ENCODE measurements around the gene DHRS7B. TPM values are rescaled to one million over a fixed set of nuclear protein-coding genes. Genes with fewer than 3 reads are reported as not detected.
A peak's percentile ranks its signal among the peaks of the same experiment; 100 is the strongest.

DHRS7B gene
- total and polyA plus RNA-seq, 4 donors: 19.4 to 55.6 (median 31.7) TPM

GRCh38 chr17:21199856-21200255 is 73.1 kb downstream of the DHRS7B start:
- Histone ChIP-seq H3K4me3 (no peak overlapping the region), H3K9ac (ENCODE audit: insufficient read depth in 1 of 2, low read length in 2 of 2) (no peak overlapping the region), H3K27me3 (ENCODE audit: control insufficient read depth in 3 of 3, insufficient read depth in 3 of 3, low read length in 2 of 3) (no peaks in the 10 kb centered on the region), H3K36me3 (ENCODE audit: control insufficient read depth in 4 of 4, insufficient read depth in 4 of 4, low read length in 4 of 4) (peaks cover 10 to 34% (median 16%) of the 10 kb centered on the region in 4 donors), H3K27ac (ENCODE audit: low read depth in 1 of 2, low read length in 1 of 2) (no peak overlapping the region), H3K4me1 (ENCODE audit: control insufficient read depth in 5 of 5, insufficient read depth in 5 of 5, low read length in 5 of 5) (peaks cover under 1 to 26% (median 5%) of the 10 kb centered on the region in 5 donors), H3K9me3 (ENCODE audit: control insufficient read depth in 4 of 4, insufficient read depth in 3 of 4, low read length in 3 of 4) (no peaks in the 10 kb centered on the region)
- TF ChIP-seq CTCF (IDR thresholded peaks at IDR 0.05; ENCODE audit: control extremely low read depth, extremely low read depth): no peak
- ATAC-seq (ENCODE audit: insufficient read depth, low FRiP score) (no peak), DNase-seq (no peak)
- WGBS, 2 donors: 81 to 84% methylated on average over 10 of the region's 10 CpGs

- TF ChIP-seq CTCF (IDR thresholded peaks at IDR 0.05; ENCODE audit: control extremely low read depth, extremely low read depth): no peak
- Histone ChIP-seq H3K36me3 (ENCODE audit: control insufficient read depth in 4 of 4, insufficient read depth in 4 of 4, low read length in 4 of 4) (peaks cover 10 to 34% (median 16%) of the 10 kb centered on the region in 4 donors), H3K4me1 (ENCODE audit: control insufficient read depth in 5 of 5, insufficient read depth in 5 of 5, low read length in 5 of 5) (peaks cover 0 to 17% (median 6%) of the 10 kb centered on the region in 5 donors), H3K9me3 (ENCODE audit: control insufficient read depth in 4 of 4, insufficient read depth in 3 of 4, low read length in 3 of 4) (no peaks in the 10 kb centered on the region), H3K27me3 (ENCODE audit: control insufficient read depth in 3 of 3, insufficient read depth in 3 of 3, low read length in 2 of 3) (no peaks in the 10 kb centered on the region), H3K27ac (ENCODE audit: low read depth in 1 of 2, low read length in 1 of 2) (no peak overlapping the region), H3K9ac (ENCODE audit: insufficient read depth in 1 of 2, low read length in 2 of 2) (no peak overlapping the region), H3K4me3 (no peak overlapping the region)
- no peak for DNase-seq
- 86 to 90% methylated on average over 15 of the region's 15 CpGs for WGBS, 2 donors
- no peak for ATAC-seq (ENCODE audit: insufficient read depth, low FRiP score)
Observed at GRCh38 chr17:21200590-21201297, 74.0 kb downstream of the DHRS7B start.

- 46 to 58% methylated on average over 5 of the region's 5 CpGs for whole genome bisulfite sequencing, 2 donors
- H3K4me3 ChIP-seq: no peak overlapping the region
- H3K27me3 ChIP-seq (ENCODE audit: control insufficient read depth in 3 of 3, insufficient read depth in 3 of 3, low read length in 2 of 3): no peaks in the 10 kb centered on the region
- H3K9ac ChIP-seq (ENCODE audit: insufficient read depth in 1 of 2, low read length in 2 of 2): no peak overlapping the region
- H3K36me3 ChIP-seq (ENCODE audit: control insufficient read depth in 4 of 4, insufficient read depth in 4 of 4, low read length in 4 of 4): peaks cover 11 to 34% (median 17%) of the 10 kb centered on the region in 4 donors
- H3K9me3 ChIP-seq (ENCODE audit: control insufficient read depth in 4 of 4, insufficient read depth in 3 of 4, low read length in 3 of 4): no peaks in the 10 kb centered on the region
- no peak overlapping the region for H3K27ac ChIP-seq (ENCODE audit: low read depth in 1 of 2, low read length in 1 of 2)
- TF ChIP-seq CTCF (IDR thresholded peaks at IDR 0.05; ENCODE audit: control extremely low read depth, extremely low read depth): no peak
- H3K4me1 ChIP-seq (ENCODE audit: control insufficient read depth in 5 of 5, insufficient read depth in 5 of 5, low read length in 5 of 5): peaks cover 0 to 14% (median 6%) of the 10 kb centered on the region in 5 donors
- no peak for ATAC-seq (ENCODE audit: insufficient read depth, low FRiP score)
- peak; percentile 24 to 53 (median 51) for DNase-seq
Observed at GRCh38 chr17:21201298-21201595, 74.5 kb downstream of the DHRS7B start.

GRCh38 chr17:21201874-21202273 is 75.1 kb downstream of the DHRS7B start:
- DNase-seq (no peak), ATAC-seq (ENCODE audit: insufficient read depth, low FRiP score) (no peak)
- peaks cover 0 to 14% (median 6%) of the 10 kb centered on the region in 5 donors for H3K4me1 ChIP-seq (ENCODE audit: control insufficient read depth in 5 of 5, insufficient read depth in 5 of 5, low read length in 5 of 5)
- H3K36me3 ChIP-seq (ENCODE audit: control insufficient read depth in 4 of 4, insufficient read depth in 4 of 4, low read length in 4 of 4): peaks cover 11 to 32% (median 19%) of the 10 kb centered on the region in 4 donors
- H3K27ac ChIP-seq (ENCODE audit: low read depth in 1 of 2, low read length in 1 of 2): no peak overlapping the region
- 90 to 92% methylated on average over 11 of the region's 11 CpGs for WGBS, 2 donors
- no peak overlapping the region for H3K9ac ChIP-seq (ENCODE audit: insufficient read depth in 1 of 2, low read length in 2 of 2)
- H3K4me3 ChIP-seq: no peak overlapping the region
- TF ChIP-seq CTCF (IDR thresholded peaks at IDR 0.05; ENCODE audit: control extremely low read depth, extremely low read depth): no peak
- H3K27me3 ChIP-seq (ENCODE audit: control insufficient read depth in 3 of 3, insufficient read depth in 3 of 3, low read length in 2 of 3): no peaks in the 10 kb centered on the region
- H3K9me3 ChIP-seq (ENCODE audit: control insufficient read depth in 4 of 4, insufficient read depth in 3 of 4, low read length in 3 of 4): no peaks in the 10 kb centered on the region
